Measurements from ENCODE around the gene MCMBP.
A peak's percentile ranks its signal among the peaks of the same experiment; 100 is the strongest.
"Not testable (repeated sequence)": the region's sequence is repeated elsewhere in the genome, so short reads cannot be mapped to it uniquely, and the experiment has no call there.

The MCMBP gene

DNA sequence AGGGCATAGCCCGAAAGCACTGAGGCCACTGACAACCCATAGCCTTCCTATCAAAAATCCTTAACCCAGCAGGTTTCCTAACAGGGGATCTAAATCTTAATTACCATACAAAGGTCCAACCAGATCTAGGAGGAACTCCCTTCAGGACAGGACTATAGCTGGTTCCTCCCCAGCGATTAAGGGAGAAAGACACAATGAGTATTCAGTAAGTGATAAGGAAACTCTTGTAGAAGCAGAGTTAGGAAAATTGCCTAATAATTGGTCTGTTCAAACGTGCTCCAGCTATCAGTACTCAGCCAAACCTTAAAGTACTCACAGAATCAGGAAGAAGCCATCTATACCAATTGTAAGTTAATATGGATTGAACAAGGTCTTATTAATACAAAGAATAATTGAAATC is 16.6 kb upstream of the MCMBP start:
- not testable (repeated sequence) for H3K4me1 ChIP-seq (ENCODE audit: control insufficient read depth in 2 of 2, insufficient read depth in 1 of 2, low read depth in 1 of 2, low read length in 2 of 2); H2BK15ac ChIP-seq (ENCODE audit: low read length); H3K4me2 ChIP-seq (ENCODE audit: insufficient read depth, low read length, poor library complexity, severe bottlenecking); H2AK5ac ChIP-seq (ENCODE audit: low read depth, low read length); H3K4ac ChIP-seq (ENCODE audit: low read length); H4K8ac ChIP-seq (ENCODE audit: low read depth, low read length); H2BK5ac ChIP-seq (ENCODE audit: low read length); H3K79me1 ChIP-seq (ENCODE audit: low read depth, low read length); H3K27me3 ChIP-seq (ENCODE audit: control insufficient read depth in 3 of 3, insufficient read depth in 3 of 3, low read depth in 1 of 3, low read length in 3 of 3); H3K27ac ChIP-seq (replicated peaks; ENCODE audit: low read length); DNase-seq (ENCODE audit: low spot score); H3K4me3 ChIP-seq (ENCODE audit: low read length in 2 of 2); H2BK12ac ChIP-seq (ENCODE audit: low read length); H3K23ac ChIP-seq (ENCODE audit: low read depth, low read length, poor library complexity); H3K36me3 ChIP-seq (replicated peaks in 1 of 2; ENCODE audit: control insufficient read depth in 2 of 2, insufficient read depth in 2 of 2, low read length in 2 of 2); H4K91ac ChIP-seq (ENCODE audit: low read depth, low read length, poor library complexity); H3K18ac ChIP-seq (ENCODE audit: low read length); H2BK120ac ChIP-seq (ENCODE audit: low read depth, low read length); H3K9me3 ChIP-seq (replicated peaks in 1 of 2; ENCODE audit: control insufficient read depth in 2 of 2, insufficient read depth in 1 of 2, low read depth in 1 of 2, low read length in 2 of 2); H3K9ac ChIP-seq (ENCODE audit: low read depth, low read length, poor library complexity); H2AFZ ChIP-seq (ENCODE audit: low read length); H3K14ac ChIP-seq (ENCODE audit: low read length)
- WGBS, 2 donors (ENCODE audit: extremely low coverage in 2 of 2, insufficient read length in 2 of 2, insufficient replicate concordance in 1 of 2), result no CpG with 5 or more reads among the region's 3 CpGs

DNA sequence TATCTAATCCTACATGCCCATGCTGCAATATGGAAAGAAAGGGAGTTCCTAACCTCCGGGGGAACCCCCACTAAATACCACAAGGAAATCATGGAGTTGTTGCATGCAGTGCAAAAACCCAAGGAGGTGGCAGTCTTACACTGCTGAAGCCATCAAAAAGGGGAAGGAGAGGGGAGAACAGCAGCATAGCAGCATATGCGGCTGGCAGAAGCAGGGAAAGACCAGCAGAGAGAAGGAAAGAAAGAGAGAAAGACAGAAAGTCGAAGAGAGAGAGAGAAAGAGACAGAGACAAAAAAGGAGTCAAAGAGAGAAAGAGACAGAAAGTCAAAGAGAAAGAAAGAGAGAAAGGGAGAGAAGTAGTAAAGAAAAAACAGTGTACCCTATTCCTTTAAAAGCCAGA is 16.1 kb upstream of the MCMBP start:
- H3K36me3 ChIP-seq (replicated peaks in 1 of 2; ENCODE audit: control insufficient read depth in 2 of 2, insufficient read depth in 2 of 2, low read length in 2 of 2); H3K27me3 ChIP-seq (ENCODE audit: control insufficient read depth in 3 of 3, insufficient read depth in 3 of 3, low read depth in 1 of 3, low read length in 3 of 3); H2BK5ac ChIP-seq (ENCODE audit: low read length); H3K79me1 ChIP-seq (ENCODE audit: low read depth, low read length); H4K8ac ChIP-seq (ENCODE audit: low read depth, low read length); H3K27ac ChIP-seq (replicated peaks; ENCODE audit: low read length); H3K18ac ChIP-seq (ENCODE audit: low read length); H3K4ac ChIP-seq (ENCODE audit: low read length); H3K23ac ChIP-seq (ENCODE audit: low read depth, low read length, poor library complexity); H3K4me1 ChIP-seq (ENCODE audit: control insufficient read depth in 2 of 2, insufficient read depth in 1 of 2, low read depth in 1 of 2, low read length in 2 of 2); H2BK12ac ChIP-seq (ENCODE audit: low read length); H4K91ac ChIP-seq (ENCODE audit: low read depth, low read length, poor library complexity); H2BK15ac ChIP-seq (ENCODE audit: low read length); H2AK5ac ChIP-seq (ENCODE audit: low read depth, low read length); H3K4me2 ChIP-seq (ENCODE audit: insufficient read depth, low read length, poor library complexity, severe bottlenecking); H2AFZ ChIP-seq (ENCODE audit: low read length); H2BK120ac ChIP-seq (ENCODE audit: low read depth, low read length); H3K9ac ChIP-seq (ENCODE audit: low read depth, low read length, poor library complexity); H3K14ac ChIP-seq (ENCODE audit: low read length); H3K9me3 ChIP-seq (replicated peaks in 1 of 2; ENCODE audit: control insufficient read depth in 2 of 2, insufficient read depth in 1 of 2, low read depth in 1 of 2, low read length in 2 of 2); DNase-seq (ENCODE audit: low spot score); H3K4me3 ChIP-seq (ENCODE audit: low read length in 2 of 2): not testable (repeated sequence)
- no CpG with 5 or more reads among the region's 3 CpGs for WGBS, 2 donors (ENCODE audit: extremely low coverage in 2 of 2, insufficient read length in 2 of 2, insufficient replicate concordance in 1 of 2)

DNA sequence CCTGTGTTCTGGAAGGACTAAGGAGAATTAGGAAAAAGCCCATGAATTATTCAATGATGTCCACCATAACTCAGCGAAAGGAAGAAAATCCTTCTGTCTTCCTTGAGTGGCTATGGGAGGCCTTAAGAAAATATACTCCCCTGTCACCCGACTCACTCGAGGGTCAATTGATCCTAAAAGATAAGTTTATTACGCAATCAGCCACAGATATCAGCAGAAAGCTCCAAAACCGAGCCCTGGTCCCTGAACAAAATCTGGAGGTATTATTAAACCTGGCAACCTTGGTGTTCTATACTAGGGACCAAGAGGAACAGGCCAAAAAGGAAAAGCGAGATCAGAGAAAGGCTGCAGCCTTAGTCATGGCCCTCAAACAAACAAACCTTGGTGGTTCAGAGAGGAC is 13.4 kb upstream of the MCMBP start:
- H3K14ac ChIP-seq (ENCODE audit: low read length); H3K9ac ChIP-seq (ENCODE audit: low read depth, low read length, poor library complexity); H2BK12ac ChIP-seq (ENCODE audit: low read length); H3K4me2 ChIP-seq (ENCODE audit: insufficient read depth, low read length, poor library complexity, severe bottlenecking); H3K4me1 ChIP-seq (ENCODE audit: control insufficient read depth in 2 of 2, insufficient read depth in 1 of 2, low read depth in 1 of 2, low read length in 2 of 2); H4K91ac ChIP-seq (ENCODE audit: low read depth, low read length, poor library complexity); H3K79me1 ChIP-seq (ENCODE audit: low read depth, low read length); H2AK5ac ChIP-seq (ENCODE audit: low read depth, low read length); H3K27me3 ChIP-seq (ENCODE audit: control insufficient read depth in 3 of 3, insufficient read depth in 3 of 3, low read depth in 1 of 3, low read length in 3 of 3); H3K27ac ChIP-seq (replicated peaks; ENCODE audit: low read length); H3K18ac ChIP-seq (ENCODE audit: low read length); H3K36me3 ChIP-seq (replicated peaks in 1 of 2; ENCODE audit: control insufficient read depth in 2 of 2, insufficient read depth in 2 of 2, low read length in 2 of 2); H3K4ac ChIP-seq (ENCODE audit: low read length); H2BK120ac ChIP-seq (ENCODE audit: low read depth, low read length); H4K8ac ChIP-seq (ENCODE audit: low read depth, low read length); H2BK15ac ChIP-seq (ENCODE audit: low read length); H3K4me3 ChIP-seq (ENCODE audit: low read length in 2 of 2); H2BK5ac ChIP-seq (ENCODE audit: low read length); H3K23ac ChIP-seq (ENCODE audit: low read depth, low read length, poor library complexity); DNase-seq (ENCODE audit: low spot score); H3K9me3 ChIP-seq (replicated peaks in 1 of 2; ENCODE audit: control insufficient read depth in 2 of 2, insufficient read depth in 1 of 2, low read depth in 1 of 2, low read length in 2 of 2); H2AFZ ChIP-seq (ENCODE audit: low read length): not testable (repeated sequence)
- WGBS, 2 donors (ENCODE audit: extremely low coverage in 2 of 2, insufficient read length in 2 of 2, insufficient replicate concordance in 1 of 2), result no CpG with 5 or more reads among the region's 6 CpGs

DNA sequence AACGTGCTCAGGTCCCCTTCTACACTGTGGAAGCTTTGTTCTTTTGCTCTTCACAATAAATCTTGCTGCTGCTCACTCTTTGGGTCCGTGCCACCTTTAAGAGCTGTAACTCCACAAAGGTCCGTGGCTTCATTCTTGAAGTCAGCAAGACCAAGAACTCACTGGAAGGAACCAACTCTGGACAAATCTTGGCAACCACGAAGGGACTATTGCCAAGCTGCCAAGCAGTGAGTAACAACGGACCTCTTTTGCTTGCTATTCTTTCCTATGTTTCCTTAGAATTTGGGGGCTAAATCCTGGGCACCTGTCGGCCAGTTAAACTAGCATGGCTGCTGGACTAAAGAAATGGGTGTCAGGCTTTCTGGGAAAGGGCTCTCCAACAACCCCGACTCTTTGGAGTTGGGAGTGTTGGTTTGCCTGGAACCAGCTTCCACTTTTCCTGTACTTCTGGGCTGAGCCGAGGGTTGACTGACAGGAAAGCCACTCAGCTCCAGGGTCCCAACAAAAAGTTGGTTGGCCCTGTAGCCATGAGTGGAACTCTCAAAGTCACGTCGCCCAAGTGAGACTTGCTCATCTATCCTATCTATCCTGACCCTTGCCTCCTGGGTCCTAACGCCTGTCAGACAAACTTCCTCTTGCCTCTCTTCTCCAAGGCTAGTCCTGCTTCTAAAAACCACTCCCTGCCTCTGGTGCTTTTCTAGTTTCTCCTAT is 11.4 kb upstream of the MCMBP start:
- H3K4me3 ChIP-seq (ENCODE audit: low read length in 2 of 2); H3K14ac ChIP-seq (ENCODE audit: low read length); H3K18ac ChIP-seq (ENCODE audit: low read length); H2BK5ac ChIP-seq (ENCODE audit: low read length); H2BK15ac ChIP-seq (ENCODE audit: low read length); DNase-seq (ENCODE audit: low spot score); H3K4me1 ChIP-seq (ENCODE audit: control insufficient read depth in 2 of 2, insufficient read depth in 1 of 2, low read depth in 1 of 2, low read length in 2 of 2); H3K9me3 ChIP-seq (replicated peaks in 1 of 2; ENCODE audit: control insufficient read depth in 2 of 2, insufficient read depth in 1 of 2, low read depth in 1 of 2, low read length in 2 of 2); H3K4ac ChIP-seq (ENCODE audit: low read length); H4K8ac ChIP-seq (ENCODE audit: low read depth, low read length); H3K36me3 ChIP-seq (replicated peaks in 1 of 2; ENCODE audit: control insufficient read depth in 2 of 2, insufficient read depth in 2 of 2, low read length in 2 of 2); H2BK12ac ChIP-seq (ENCODE audit: low read length); H3K27me3 ChIP-seq (ENCODE audit: control insufficient read depth in 3 of 3, insufficient read depth in 3 of 3, low read depth in 1 of 3, low read length in 3 of 3); H3K79me1 ChIP-seq (ENCODE audit: low read depth, low read length); H2AK5ac ChIP-seq (ENCODE audit: low read depth, low read length); H3K9ac ChIP-seq (ENCODE audit: low read depth, low read length, poor library complexity); H3K23ac ChIP-seq (ENCODE audit: low read depth, low read length, poor library complexity); H2BK120ac ChIP-seq (ENCODE audit: low read depth, low read length); H3K4me2 ChIP-seq (ENCODE audit: insufficient read depth, low read length, poor library complexity, severe bottlenecking); H4K91ac ChIP-seq (ENCODE audit: low read depth, low read length, poor library complexity); H3K27ac ChIP-seq (replicated peaks; ENCODE audit: low read length): not testable (repeated sequence)
- H2AFZ ChIP-seq (ENCODE audit: low read length), result peak overlapping the region; percentile 35
- no CpG with 5 or more reads among the region's 11 CpGs for WGBS, 2 donors (ENCODE audit: extremely low coverage in 2 of 2, insufficient read length in 2 of 2, insufficient replicate concordance in 1 of 2)

Data from neuronal stem cell (in vitro differentiated cells).